HepG2 (cell line): ENCODE results near the gene AZI2. TPM values are rescaled to one million over a fixed set of nuclear protein-coding genes. Genes with fewer than 3 reads are reported as not detected.
A peak's percentile ranks its signal among the peaks of the same experiment; 100 is the strongest.

Experiments
- CTCF ChIP-seq: sonication (generic); formaldehyde crosslinking; IDR thresholded peaks from 2 replicates; pipeline ENCODE4 v1.5.0; 2020; ENCODE audit warnings: mild to moderate bottlenecking, missing genetic modification reagents, moderate library complexity
- FOSL2 ChIP-seq: sonication (generic); formaldehyde crosslinking; IDR thresholded peaks from 2 replicates; pipeline ENCODE4 v1.4.0; 2020; ENCODE audit warnings: missing genetic modification reagents
- IKZF1 ChIP-seq: fragments of 450-650 bp; IDR thresholded peaks from 2 replicates; pipeline ENCODE4 v1.7.1; 2016
- NFATC3 ChIP-seq: sonication (generic); formaldehyde crosslinking; IDR thresholded peaks from 2 replicates; pipeline ENCODE4 v1.5.1; 2020; ENCODE audit warnings: mild to moderate bottlenecking, missing genetic modification reagents
- REL ChIP-seq: sonication (generic); formaldehyde crosslinking; conservative IDR thresholded peaks from 2 replicates; pipeline ENCODE4 v1.8.0; 2022; ENCODE audit warnings: mild to moderate bottlenecking, missing genetic modification reagents, moderate library complexity
- SIN3A ChIP-seq: IDR thresholded peaks from 2 replicates; pipeline ENCODE4 v1.6.1; 2011; ENCODE audit warnings: low read depth, mild to moderate bottlenecking, control low read depth, low read length, borderline replicate concordance
- TCF7L2 ChIP-seq: IDR thresholded peaks from 2 replicates; pipeline ENCODE4 v1.6.1; 2011; ENCODE audit warnings: mild to moderate bottlenecking, low read depth, low read length, moderate library complexity
- THAP9 ChIP-seq: sonication (generic); formaldehyde crosslinking; IDR thresholded peaks from 2 replicates; pipeline ENCODE4; 2020; ENCODE audit warnings: missing genetic modification reagents, mild to moderate bottlenecking, borderline replicate concordance
- THYN1 ChIP-seq: sonication (generic); formaldehyde crosslinking; IDR thresholded peaks from 2 replicates; pipeline ENCODE4 v1.8.1; 2023; ENCODE audit warnings: low read depth, mild to moderate bottlenecking, moderate library complexity, missing genetic modification reagents, borderline replicate concordance
- TOPORS ChIP-seq: sonication (generic); formaldehyde crosslinking; IDR thresholded peaks from 2 replicates; pipeline ENCODE4 v1.8.0; 2023; ENCODE audit warnings: mild to moderate bottlenecking, missing genetic modification reagents
- ZFP82 ChIP-seq: sonication (generic); formaldehyde crosslinking; IDR thresholded peaks from 2 replicates; pipeline ENCODE4 v1.5.1; 2020; ENCODE audit warnings: mild to moderate bottlenecking, missing genetic modification reagents, borderline replicate concordance
- ZNF24 ChIP-seq: fragments of 450-650 bp; IDR thresholded peaks from 2 replicates; pipeline ENCODE4 v1.6.1; 2017; ENCODE audit warnings: antibody characterized with exemption, mild to moderate bottlenecking
- ZNF337 ChIP-seq: sonication (generic); formaldehyde crosslinking; IDR thresholded peaks from 2 replicates; pipeline ENCODE4 v1.5.1; 2020; ENCODE audit warnings: missing genetic modification reagents, low read depth, mild to moderate bottlenecking, borderline replicate concordance
- ZNF639 ChIP-seq: conservative IDR thresholded peaks from 2 replicates; pipeline ENCODE4 v1.6.1; 2018; ENCODE audit warnings: missing genetic modification reagents
- ZNF720 ChIP-seq: sonication (generic); formaldehyde crosslinking; IDR thresholded peaks from 2 replicates; pipeline ENCODE4 v1.4.0; 2020; ENCODE audit warnings: missing genetic modification reagents
- ZNF761 ChIP-seq: sonication (generic); formaldehyde crosslinking; conservative IDR thresholded peaks from 2 replicates; pipeline ENCODE4 v1.4.0; 2020; ENCODE audit warnings: mild to moderate bottlenecking, missing genetic modification reagents
- polyA plus RNA-seq, 8 experiments: library from polyadenylated mRNA; depleted of rRNA in 3 of 8; stranded (reverse) in 7 of 8; unstranded in 1 of 8; fragments of >200 nt; fragmentation: Illumina TruSeq in 4 of 8; extraction: Trizol in 4 of 8; gene quantifications; 2 replicates each; pipeline versions ENCODE4 v1.2.1 to v1.2.3, GENCODE V29; 2011 to 2016; ENCODE audit warnings: low read depth in 4 of 8, missing spikeins in 1 of 8, mixed read lengths in 1 of 8; ENCODE audit not compliant: insufficient read depth in 1 of 8
- total RNA-seq, 5 experiments: library from RNA; depleted of rRNA; stranded (reverse); fragments of >200 nt; fragmentation: Illumina TruSeq; extraction: Trizol; gene quantifications; 2 replicates each; pipeline ENCODE4 v1.2.3, GENCODE V29; 2016; ENCODE audit warnings: low read depth in 1 of 5
- TF ChIP-seq, protein P1 (sequence below), 2 experiments: IDR thresholded peaks; 2 replicates each; pipeline ENCODE4 v1.6.1; 2011 to 2012; ENCODE audit warnings: low read length in 2 of 2, borderline replicate concordance in 1 of 2, low read depth in 1 of 2, mild to moderate bottlenecking in 1 of 2, moderate library complexity in 1 of 2
- TF ChIP-seq, protein P2 (sequence below): sonication (generic); formaldehyde crosslinking; IDR thresholded peaks from 2 replicates; pipeline ENCODE4 v1.4.0; 2020; ENCODE audit warnings: missing genetic modification reagents

AZI2 gene
- total and polyA plus RNA-seq, 2 of the 13 experiments (the other 11 are each of a cell fraction or from before 2014, with no cell fraction given), result 43.7 to 49.8 TPM

- TF ChIP-seq, protein P1, sequence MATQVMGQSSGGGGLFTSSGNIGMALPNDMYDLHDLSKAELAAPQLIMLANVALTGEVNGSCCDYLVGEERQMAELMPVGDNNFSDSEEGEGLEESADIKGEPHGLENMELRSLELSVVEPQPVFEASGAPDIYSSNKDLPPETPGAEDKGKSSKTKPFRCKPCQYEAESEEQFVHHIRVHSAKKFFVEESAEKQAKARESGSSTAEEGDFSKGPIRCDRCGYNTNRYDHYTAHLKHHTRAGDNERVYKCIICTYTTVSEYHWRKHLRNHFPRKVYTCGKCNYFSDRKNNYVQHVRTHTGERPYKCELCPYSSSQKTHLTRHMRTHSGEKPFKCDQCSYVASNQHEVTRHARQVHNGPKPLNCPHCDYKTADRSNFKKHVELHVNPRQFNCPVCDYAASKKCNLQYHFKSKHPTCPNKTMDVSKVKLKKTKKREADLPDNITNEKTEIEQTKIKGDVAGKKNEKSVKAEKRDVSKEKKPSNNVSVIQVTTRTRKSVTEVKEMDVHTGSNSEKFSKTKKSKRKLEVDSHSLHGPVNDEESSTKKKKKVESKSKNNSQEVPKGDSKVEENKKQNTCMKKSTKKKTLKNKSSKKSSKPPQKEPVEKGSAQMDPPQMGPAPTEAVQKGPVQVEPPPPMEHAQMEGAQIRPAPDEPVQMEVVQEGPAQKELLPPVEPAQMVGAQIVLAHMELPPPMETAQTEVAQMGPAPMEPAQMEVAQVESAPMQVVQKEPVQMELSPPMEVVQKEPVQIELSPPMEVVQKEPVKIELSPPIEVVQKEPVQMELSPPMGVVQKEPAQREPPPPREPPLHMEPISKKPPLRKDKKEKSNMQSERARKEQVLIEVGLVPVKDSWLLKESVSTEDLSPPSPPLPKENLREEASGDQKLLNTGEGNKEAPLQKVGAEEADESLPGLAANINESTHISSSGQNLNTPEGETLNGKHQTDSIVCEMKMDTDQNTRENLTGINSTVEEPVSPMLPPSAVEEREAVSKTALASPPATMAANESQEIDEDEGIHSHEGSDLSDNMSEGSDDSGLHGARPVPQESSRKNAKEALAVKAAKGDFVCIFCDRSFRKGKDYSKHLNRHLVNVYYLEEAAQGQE (IDR thresholded peaks at IDR 0.05; ENCODE audit: borderline replicate concordance in 1 of 2, low read depth in 1 of 2, low read length in 2 of 2), result peak; percentile 30 to 84
- peak; percentile 84; the same call in 1 of the 2 replicates for TF ChIP-seq ZNF639 (CRISPR knock-in tag)
- TF ChIP-seq THYN1, result no peak
- TF ChIP-seq, protein P2, sequence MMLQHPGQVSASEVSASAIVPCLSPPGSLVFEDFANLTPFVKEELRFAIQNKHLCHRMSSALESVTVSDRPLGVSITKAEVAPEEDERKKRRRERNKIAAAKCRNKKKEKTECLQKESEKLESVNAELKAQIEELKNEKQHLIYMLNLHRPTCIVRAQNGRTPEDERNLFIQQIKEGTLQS, result no peak
- peak; percentile 61 for TF ChIP-seq CTCF (CRISPR knock-in tag)
- TF ChIP-seq NFATC3 (CRISPR knock-in tag), result no peak
- peak; percentile 74; the same call in 1 of the 2 replicates for TF ChIP-seq SIN3A
- peak; percentile 88; the same call in 1 of the 2 replicates for TF ChIP-seq THAP9 (CRISPR knock-in tag)
- peak; percentile 56 for TF ChIP-seq ZNF761 (CRISPR knock-in tag)
- no peak; the same call in 1 of the 2 replicates for TF ChIP-seq FOSL2 (CRISPR knock-in tag)
- no peak for TF ChIP-seq TCF7L2
- TF ChIP-seq TOPORS (CRISPR knock-in tag), result no peak
- TF ChIP-seq REL, result no peak
- TF ChIP-seq ZNF337 (CRISPR knock-in tag), result 0 out of 2 replicates have a peak, but pooled peaks have one; percentile 61
- no peak for TF ChIP-seq IKZF1
- no peak for TF ChIP-seq ZNF24
- TF ChIP-seq ZFP82 (CRISPR knock-in tag), result peak; percentile 50; the same call in 1 of the 2 replicates
- no peak for TF ChIP-seq ZNF720 (CRISPR knock-in tag)
Observed at GRCh38 chr3:28348629-28349468, at the start of gene AZI2, which contains the start of gene ZCWPW2 (continued).
